ENCODE results near the gene MRPL34. TPM values are rescaled to one million over a fixed set of nuclear protein-coding genes. Genes with fewer than 3 reads are reported as not detected.
A peak's percentile ranks its signal among the peaks of the same experiment; 100 is the strongest.

MRPL34 gene
- total and polyA plus RNA-seq, 9 of the 15 experiments (the other 6 are each of a cell fraction or from before 2014, with no cell fraction given) = 11.5 to 256 (median 72.5) TPM

- Histone ChIP-seq H3K4me2 (ENCODE audit: insufficient read depth, low read length) (peak overlapping the region; percentile 92), H3K36me3 (ENCODE audit: control insufficient read depth, insufficient read depth, low read length) (peaks cover 17% of the 10 kb centered on the region; the same call in 2 of the 3 replicates), H3K9me3 (replicated peaks; ENCODE audit: control insufficient read depth, insufficient read depth, low read depth, low read length) (peaks cover 3% of the 10 kb centered on the region), H3K27ac (ENCODE audit: extremely low read depth, low read depth, low read length) (peak overlapping the region; percentile 42), H3K9me1 (ENCODE audit: control insufficient read depth, insufficient read depth, low read length) (peaks cover 7% of the 10 kb centered on the region), H3K4me3 (peak overlapping the region; percentile 62), H2AFZ (ENCODE audit: low read depth, low read length) (peak overlapping the region; percentile 30), H4K20me1 (replicated peaks; ENCODE audit: control insufficient read depth, insufficient read depth, low read length) (no peaks in the 10 kb centered on the region), H3K9ac (ENCODE audit: insufficient read depth in 1 of 2, low read depth in 2 of 2, low read length in 2 of 2) (peak overlapping the region; percentile 42 to 89; a peak in 3 of 4 replicates), H3K4me1 (replicated peaks in 1 of 2; ENCODE audit: control insufficient read depth in 2 of 2, insufficient read depth in 2 of 2, low read length in 2 of 2) (peaks cover 12 to 38% of the 10 kb centered on the region in 2 experiments; a peak in 4 of 5 replicates), H3K27me3 (ENCODE audit: control insufficient read depth in 2 of 2, insufficient read depth in 2 of 2, low read length in 2 of 2) (no peaks in the 10 kb centered on the region), H3K79me2 (ENCODE audit: control insufficient read depth, insufficient read depth, low read length) (peaks cover 12% of the 10 kb centered on the region)
- FAIRE-seq = peak; percentile 80
- no TSS peak for BruUV-seq (replicated peaks)
- peak; percentile 87 to 94 (median 88) for DNase-seq (ENCODE audit: extremely low read depth in 1 of 4, low spot score in 3 of 4)
- ATAC-seq = peak; percentile 79
- ChIA-PET POLR2A (interaction anchor here (0.6 to 1.4 kb wide), 6 partner anchors 9 to 39 kb away, joined by 3 to 7 read pairs (median 4); partner anchors contain the start of genes ABHD8 and MRPL34), CTCF (ENCODE audit: low intra/inter-chr PET ratio) (interaction anchor here (0.5 to 1.4 kb wide), 3 partner anchors 91 to 92 kb away, joined by 3 to 4 read pairs (median 3); no protein-coding TSS in a partner anchor)
- in situ Hi-C loops (cut with MboI) (loop anchor here (5.0 kb wide), 1 partner anchor 93 kb away; no protein-coding TSS in a partner anchor), intact Hi-C loops (cut with micrococcal nuclease) (loop anchor here (1.0 to 5.0 kb wide), 4 partner anchors 11 to 397 kb away; partner anchors contain the start of gene MRPL34)
- WGBS (ENCODE audit: insufficient coverage, low coverage, missing lambda C conversion rate) = 32% methylated on average over 43 of the region's 48 CpGs
- no peak for TF ChIP-seq ZNF444 (CRISPR knock-in tag; IDR thresholded peaks at IDR 0.05)
- TF ChIP-seq POLR2A (conservative IDR thresholded peaks at IDR 0.05) = peak; percentile 34; the same call in 1 of the 2 replicates
- TF ChIP-seq SIN3A (IDR thresholded peaks at IDR 0.05; ENCODE audit: borderline replicate concordance in 2 of 2, control insufficient read depth in 1 of 2, low read depth in 2 of 2, low read length in 2 of 2) = peak in 1 of 2 experiments; percentile 35; a peak in 1 of 4 replicates
- peak; percentile 89 for TF ChIP-seq SP1 (CRISPR knock-in tag; IDR thresholded peaks at IDR 0.05)
- peak; percentile 36 for TF ChIP-seq TAF1 (IDR thresholded peaks at IDR 0.05; ENCODE audit: control insufficient read depth, extremely low read depth, insufficient read depth, low read length, severe bottlenecking)
- peak; percentile 47; the same call in 1 of the 2 replicates for TF ChIP-seq POLR2AphosphoS2 (IDR thresholded peaks at IDR 0.05; ENCODE audit: low read length)
- TF ChIP-seq, protein P1, sequence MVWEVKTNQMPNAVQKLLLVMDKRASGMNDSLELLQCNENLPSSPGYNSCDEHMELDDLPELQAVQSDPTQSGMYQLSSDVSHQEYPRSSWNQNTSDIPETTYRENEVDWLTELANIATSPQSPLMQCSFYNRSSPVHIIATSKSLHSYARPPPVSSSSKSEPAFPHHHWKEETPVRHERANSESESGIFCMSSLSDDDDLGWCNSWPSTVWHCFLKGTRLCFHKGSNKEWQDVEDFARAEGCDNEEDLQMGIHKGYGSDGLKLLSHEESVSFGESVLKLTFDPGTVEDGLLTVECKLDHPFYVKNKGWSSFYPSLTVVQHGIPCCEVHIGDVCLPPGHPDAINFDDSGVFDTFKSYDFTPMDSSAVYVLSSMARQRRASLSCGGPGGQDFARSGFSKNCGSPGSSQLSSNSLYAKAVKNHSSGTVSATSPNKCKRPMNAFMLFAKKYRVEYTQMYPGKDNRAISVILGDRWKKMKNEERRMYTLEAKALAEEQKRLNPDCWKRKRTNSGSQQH (CRISPR knock-in tag; IDR thresholded peaks at IDR 0.05) = 0 out of 2 replicates have a peak, but pooled peaks have one; percentile 50
- TF ChIP-seq KLF13 (tag; IDR thresholded peaks at IDR 0.05; ENCODE audit: borderline replicate concordance, low read depth) = peak; percentile 71; the same call in 1 of the 2 replicates
- TF ChIP-seq ZNF79 (CRISPR knock-in tag; IDR thresholded peaks at IDR 0.05; ENCODE audit: low read depth) = no peak
- peak; percentile 67 for TF ChIP-seq POLR2G (IDR thresholded peaks at IDR 0.05; ENCODE audit: low read depth, low read length)
- 0 out of 4 replicates have a peak, but pooled peaks of 1 of the 2 experiments have one; percentile 17 for TF ChIP-seq SRF (CRISPR knock-in tag; IDR thresholded peaks at IDR 0.05)
- TF ChIP-seq TBP (optimal IDR thresholded peaks at IDR 0.05; ENCODE audit: low read depth, low read length) = peak; percentile 38
- TF ChIP-seq FOXJ3 (CRISPR knock-in tag; IDR thresholded peaks at IDR 0.05) = no peak
- 0 out of 2 replicates have a peak, but pooled peaks have one; percentile 58 for TF ChIP-seq RBM14 (IDR thresholded peaks at IDR 0.05; ENCODE audit: borderline replicate concordance, insufficient read depth, low read depth, low read length)
- peak; percentile 80 for TF ChIP-seq HMGN3 (IDR thresholded peaks at IDR 0.05; ENCODE audit: borderline replicate concordance, extremely low read depth, insufficient read length, low read depth, low read length)
- no peak for TF ChIP-seq SAFB2 (IDR thresholded peaks at IDR 0.05; ENCODE audit: borderline replicate concordance, low read depth, low read length, severe bottlenecking)
- TF ChIP-seq FOS (IDR thresholded peaks at IDR 0.05; ENCODE audit: extremely low read depth, insufficient read length) = no peak
- TF ChIP-seq ZBTB7A (IDR thresholded peaks at IDR 0.05; ENCODE audit: borderline replicate concordance, control insufficient read depth, low read depth, low read length) = peak; percentile 80; the same call in 1 of the 2 replicates
- TF ChIP-seq RHOXF2B (CRISPR knock-in tag; conservative IDR thresholded peaks at IDR 0.05) = no peak
These were observed 11.4 kb upstream of the MRPL34 start for GRCh38 chr19:17294051-17294891.

All from K562 (cell line).